HepG2 (cell line): Measurements from ENCODE around the gene KLF5.

ENCODE experiments used
- BRF2 ChIP-seq: sonication (generic); formaldehyde crosslinking; IDR thresholded peaks from 2 replicates; pipeline ENCODE4 v1.8.1; 2022; ENCODE audit warnings: mild to moderate bottlenecking, missing genetic modification reagents
- CTCF ChIP-seq: sonication (generic); formaldehyde crosslinking; IDR thresholded peaks from 2 replicates; pipeline ENCODE4 v1.5.0; 2020; ENCODE audit warnings: mild to moderate bottlenecking, missing genetic modification reagents, moderate library complexity
- FOXK1 ChIP-seq: sonication (generic); formaldehyde crosslinking; IDR thresholded peaks from 2 replicates; pipeline ENCODE4 v1.4.0; 2020; ENCODE audit warnings: low read depth, missing genetic modification reagents, borderline replicate concordance
- HIVEP1 ChIP-seq: sonication (generic); formaldehyde crosslinking; IDR thresholded peaks from 2 replicates; pipeline ENCODE4 v1.4.0; 2020; ENCODE audit warnings: mild to moderate bottlenecking, missing genetic modification reagents
- SP2 ChIP-seq: sonication (generic); formaldehyde crosslinking; IDR thresholded peaks from 2 replicates; pipeline ENCODE4 v1.5.1; 2020; ENCODE audit warnings: mild to moderate bottlenecking, missing genetic modification reagents
- ZNF746 ChIP-seq: sonication (generic); formaldehyde crosslinking; IDR thresholded peaks from 2 replicates; pipeline ENCODE4 v1.8.0; 2022; ENCODE audit warnings: mild to moderate bottlenecking, missing genetic modification reagents

- TF ChIP-seq CTCF (CRISPR knock-in tag) (no peak), FOXK1 (CRISPR knock-in tag) (no peak), SP2 (CRISPR knock-in tag) (no peak), BRF2 (no peak), ZNF746 (CRISPR knock-in tag) (no peak), HIVEP1 (CRISPR knock-in tag) (no peak)
Observed at GRCh38 chr13:73061876-73062275, 3.1 kb downstream of the KLF5 start.
